T47D (cell line): Measurements from ENCODE around the gene ZNF169.
"Not testable (repeated sequence)": the region's sequence is repeated elsewhere in the genome, so short reads cannot be mapped to it uniquely, and the experiment has no call there.

ENCODE experiments used
- DNase-seq, 2 experiments: peaks; one replicate each; pipeline versions ENCODE4 v3.0.0 to v3.0.0-alpha.2; 2011 to 2012; ENCODE audit warnings: low read depth in 1 of 2, low spot score in 1 of 2
- JUND ChIP-seq: IDR thresholded peaks from 2 replicates; pipeline ENCODE4 v1.6.1; 2012; ENCODE audit warnings: low read depth
- in situ Hi-C: cut with HindIII; loops from 2 replicates; pipeline ENCODE4 v1.10.0; 2016; ENCODE audit warnings: low sequenced_read_pairs, low pct_unique_long_range_greater_than_20kb

ZNF169 gene

DNA sequence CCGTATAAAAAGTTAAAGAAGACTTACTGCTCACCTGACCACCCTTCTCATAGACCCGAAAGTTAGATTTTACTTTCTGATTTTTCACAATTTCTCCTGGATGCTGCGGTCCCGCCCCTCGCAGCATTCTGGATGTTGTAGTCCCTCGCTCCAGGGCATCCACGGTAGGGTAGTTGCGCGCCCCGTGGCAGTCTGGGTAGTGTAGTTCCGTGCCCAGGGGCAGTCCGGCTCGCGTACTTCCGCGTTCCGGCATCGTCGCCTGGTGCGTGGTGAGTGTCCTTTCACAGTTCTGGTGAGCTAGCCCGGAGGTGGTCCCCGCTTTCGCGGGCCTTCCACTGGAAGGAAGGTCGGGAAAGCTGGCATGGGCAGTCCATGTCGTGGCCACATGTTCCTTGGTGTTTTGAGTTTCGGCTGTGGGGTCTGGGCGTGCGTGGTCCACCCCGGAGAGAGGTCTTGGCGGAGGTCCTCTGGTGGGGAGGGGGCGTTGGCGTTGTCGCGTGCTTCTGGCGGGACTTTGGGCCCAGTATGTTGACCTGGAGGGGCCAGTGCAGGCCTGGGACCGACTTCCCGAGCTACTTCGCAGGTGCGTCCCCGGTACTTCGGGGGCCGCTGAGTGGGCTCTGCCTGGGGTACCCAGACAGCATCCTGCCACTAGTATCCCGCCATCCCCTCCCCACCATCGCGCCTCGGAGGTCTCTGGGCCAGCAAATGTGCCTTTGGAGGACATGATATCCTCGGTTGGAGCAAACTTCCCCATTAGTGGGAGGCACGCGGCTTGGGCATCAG, at the start of gene ZNF169:
TSS of gene ZNF169 (plus strand) at position 222 of the 786 bp plus-strand sequence. CDS start 19,515 bp downstream, outside the sequence.
- in situ Hi-C loops = no loop called here
- TF ChIP-seq JUND = no peak

DNA sequence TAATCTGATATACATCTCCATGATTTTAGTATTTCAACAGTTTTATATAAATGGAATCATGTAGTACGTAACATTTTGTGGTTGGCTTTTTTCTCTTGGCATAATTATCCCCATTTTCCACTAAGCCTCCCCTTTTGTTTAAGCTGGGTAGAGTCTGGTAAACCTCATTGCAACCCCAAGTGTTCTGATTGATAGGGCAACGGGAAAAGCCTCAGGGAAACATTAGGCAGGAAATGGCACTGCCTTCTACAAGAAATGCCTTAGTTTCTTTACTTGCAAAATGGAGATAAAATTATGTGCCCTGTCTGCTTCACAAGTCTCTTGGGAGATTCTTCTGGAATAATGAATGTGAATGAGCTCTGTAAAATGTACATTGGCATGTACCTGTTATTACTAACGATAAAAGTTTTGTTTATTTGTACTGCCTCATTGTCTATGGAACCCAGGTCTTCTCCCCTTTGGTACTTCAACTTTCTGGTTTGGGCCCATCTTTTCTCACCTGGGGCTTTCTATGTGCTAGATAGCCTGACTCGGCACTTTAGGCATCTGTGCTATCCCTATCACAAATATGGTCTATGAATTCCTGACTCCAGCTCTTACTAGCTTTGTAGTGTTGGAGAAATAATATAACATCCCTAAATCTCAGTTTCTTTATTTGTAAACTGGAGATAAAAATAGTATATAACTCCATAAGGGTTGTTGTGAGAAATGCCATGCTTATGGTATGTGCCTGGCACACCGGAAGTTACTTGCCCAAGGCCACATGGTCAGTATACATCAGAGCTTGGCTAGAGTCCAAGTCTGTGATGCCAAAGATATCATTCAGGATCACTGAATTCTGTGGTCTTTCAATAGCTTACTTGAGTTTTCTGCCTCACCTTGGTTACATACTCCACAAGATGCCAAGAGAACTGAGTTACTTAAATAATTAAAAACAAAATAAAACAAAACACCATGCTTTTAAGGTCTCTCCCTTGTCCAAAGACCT, 48.2 kb upstream of the ZNF169 start:
- DNase-seq = peak in 1 of 2 experiments; percentile 18
- no peak for TF ChIP-seq JUND
- in situ Hi-C loops = no loop called here

More for the DNA sequence above, at the start of gene ZNF169:
- DNase-seq = peak; percentile 75 to 91

DNA sequence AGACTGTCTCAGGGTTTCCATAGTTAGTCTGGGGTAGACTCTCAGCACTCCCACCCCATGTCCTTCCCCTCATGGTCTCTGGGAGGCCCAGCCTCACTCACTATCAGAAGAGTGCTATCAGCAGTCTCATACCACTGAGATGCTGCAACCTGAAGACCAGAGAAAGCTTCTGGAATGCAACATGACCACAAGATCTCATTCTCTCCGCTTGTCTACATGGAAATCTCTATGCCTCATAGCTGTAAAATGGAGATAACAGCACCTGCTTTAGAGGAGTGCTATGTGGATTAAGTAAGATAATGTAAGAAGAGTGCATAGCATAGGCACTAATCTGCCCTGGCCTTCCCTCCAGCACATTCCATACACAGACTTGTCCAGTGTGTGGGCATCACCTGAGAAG, 47.0 kb upstream of the ZNF169 start:
- TF ChIP-seq JUND = no peak
- DNase-seq = no peak
- in situ Hi-C loops = no loop called here

DNA sequence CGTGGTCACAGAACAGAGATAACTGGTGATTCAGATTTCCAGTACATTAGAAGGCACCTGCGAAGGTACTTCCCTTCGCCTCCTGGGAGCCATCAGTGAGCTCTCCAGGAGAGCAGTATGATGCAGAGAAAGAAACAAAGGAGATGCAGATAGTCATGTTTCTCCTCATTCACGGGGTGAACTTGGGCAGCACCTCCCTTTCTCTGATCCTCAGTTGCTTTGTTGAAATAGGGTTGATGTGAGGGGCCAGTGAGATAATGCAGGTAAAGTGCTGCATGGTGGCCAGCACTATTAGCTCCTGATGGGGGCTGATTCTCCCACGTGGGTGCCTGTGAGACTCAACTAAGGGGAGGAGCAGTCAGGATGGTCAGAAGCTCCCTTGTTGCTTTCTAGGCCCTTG, 46.6 kb upstream of the ZNF169 start:
- TF ChIP-seq JUND = no peak
- in situ Hi-C loops = no loop called here
- no peak for DNase-seq

DNA sequence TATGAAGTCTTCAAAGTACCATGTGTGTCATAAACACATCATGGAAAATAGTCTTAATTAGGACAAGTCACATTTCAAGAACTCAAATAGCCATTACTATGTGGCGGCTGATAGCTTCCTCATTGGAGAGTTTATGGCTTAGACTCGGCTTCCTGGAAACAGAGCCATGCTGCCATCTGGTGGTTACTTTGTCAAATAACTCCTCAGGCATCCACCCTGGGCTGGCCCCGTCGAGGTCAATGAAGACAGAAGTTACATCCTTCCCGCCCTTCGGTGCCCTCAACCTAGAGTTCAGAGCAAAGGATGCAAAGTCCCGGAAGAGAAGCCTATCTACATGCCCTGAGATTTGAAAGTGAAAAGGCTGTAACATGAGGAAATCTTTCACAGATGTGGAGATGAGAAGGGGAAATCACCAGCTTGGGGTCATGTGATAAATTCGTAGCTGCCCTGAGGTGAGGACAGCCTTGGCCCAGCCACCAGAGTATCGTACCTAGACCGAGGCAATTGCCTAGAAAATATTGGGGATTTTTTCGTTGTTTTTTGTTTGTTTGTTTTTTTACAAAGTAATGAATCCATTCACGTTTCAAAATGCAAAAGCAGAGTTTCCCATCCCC, 45.5 kb upstream of the ZNF169 start:
- peak; percentile 28 to 74 for DNase-seq
- TF ChIP-seq JUND = no peak
- in situ Hi-C loops = no loop called here

DNA sequence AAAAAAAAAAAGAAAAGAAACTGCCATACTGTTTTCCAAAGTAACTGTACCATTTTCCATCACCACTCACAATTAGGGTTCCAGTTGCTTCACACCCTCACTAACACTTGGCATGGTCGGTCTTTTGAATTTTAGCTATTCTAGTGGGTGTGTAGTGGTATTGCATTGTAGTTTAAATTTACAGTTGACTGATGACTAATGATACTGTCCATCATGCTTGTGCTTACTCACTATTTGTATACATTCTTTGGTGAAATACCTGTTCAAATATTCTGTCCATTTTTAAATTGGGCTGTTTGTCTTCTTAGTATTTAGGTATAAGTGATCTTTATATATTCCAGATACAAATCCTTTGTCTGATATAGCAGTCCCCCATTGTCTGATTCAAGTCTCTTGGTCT, 36.2 kb upstream of the ZNF169 start:
- no peak for TF ChIP-seq JUND
- in situ Hi-C loops = no loop called here
- DNase-seq = no peak

DNA sequence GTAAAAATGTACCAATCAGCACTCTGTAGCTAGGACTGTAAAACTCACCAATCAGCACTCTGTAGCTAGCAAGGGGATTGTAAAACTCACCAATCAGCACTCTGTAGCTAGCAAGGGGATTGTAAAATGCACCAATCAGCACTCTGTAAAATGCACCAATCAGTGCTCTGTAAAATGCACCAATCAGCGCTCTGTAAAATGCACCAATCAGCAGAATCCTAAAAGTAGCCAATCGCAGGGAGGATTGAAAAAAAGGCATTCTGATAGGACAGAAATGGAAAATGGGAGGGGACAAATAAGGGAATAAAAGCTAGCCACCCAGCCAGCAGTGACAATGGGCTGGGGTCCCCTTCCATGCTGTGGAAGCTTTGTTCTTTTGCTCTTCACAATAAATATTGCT, 33.7 kb upstream of the ZNF169 start:
- in situ Hi-C loops, DNase-seq: not testable (repeated sequence)

DNA sequence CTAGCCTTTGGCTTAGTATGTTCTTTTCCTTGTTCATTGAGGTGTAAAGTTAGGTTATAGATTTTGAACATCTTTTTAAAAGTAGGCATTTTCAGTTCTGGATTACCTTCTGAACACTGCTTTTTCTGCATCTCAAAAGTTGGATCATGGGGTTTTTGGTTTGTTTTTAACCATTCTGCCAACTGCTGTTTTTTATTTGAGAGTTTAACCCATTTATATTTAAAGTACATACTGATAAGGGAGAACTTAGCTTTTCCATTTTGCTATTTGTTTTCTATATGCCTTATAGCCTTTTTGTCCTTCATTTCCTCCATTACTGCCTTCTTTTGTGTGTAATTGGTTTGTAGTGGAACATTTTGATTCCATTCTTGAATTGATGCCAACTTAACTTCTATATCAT, 30.5 kb upstream of the ZNF169 start:
- no peak for DNase-seq
- no peak for TF ChIP-seq JUND
- in situ Hi-C loops = no loop called here

DNA sequence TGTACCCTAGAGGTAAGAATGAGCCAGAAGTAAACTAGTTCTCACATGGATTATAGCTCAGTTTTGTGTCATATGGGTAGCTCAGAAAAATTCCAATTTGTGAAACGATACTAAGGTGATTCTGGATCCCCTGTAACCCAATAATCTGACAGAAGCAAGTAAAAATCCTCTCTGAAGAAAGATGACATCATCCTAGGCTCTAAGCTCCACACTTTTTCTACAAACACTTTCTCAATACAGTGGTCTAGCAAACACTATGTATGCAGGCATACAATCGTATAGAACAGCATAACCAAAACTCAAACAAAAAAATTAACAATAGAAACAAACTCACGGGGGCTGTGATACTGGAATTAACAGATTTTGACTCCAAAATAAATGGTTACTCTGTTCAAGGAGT, 26.7 kb upstream of the ZNF169 start:
- no peak for TF ChIP-seq JUND
- no peak for DNase-seq
- in situ Hi-C loops = no loop called here

DNA sequence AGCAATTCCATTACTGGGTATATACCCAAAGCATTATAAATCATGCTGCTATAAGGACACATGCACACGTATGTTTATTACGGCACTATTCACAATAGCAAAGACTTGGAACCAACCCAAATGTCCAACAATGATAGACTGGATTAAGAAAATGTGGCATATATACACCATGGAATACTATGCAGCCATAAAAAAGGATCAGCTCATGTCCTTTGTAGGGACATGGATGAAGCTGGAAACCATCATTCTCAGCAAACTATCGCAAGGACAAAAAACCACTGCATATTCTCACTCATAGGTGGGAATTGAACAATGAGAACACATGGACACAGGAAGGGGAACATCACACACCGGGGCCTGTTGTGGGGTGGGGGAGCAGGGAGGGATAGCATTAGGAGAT, 18.0 kb upstream of the ZNF169 start:
- DNase-seq, in situ Hi-C loops: not testable (repeated sequence)

DNA sequence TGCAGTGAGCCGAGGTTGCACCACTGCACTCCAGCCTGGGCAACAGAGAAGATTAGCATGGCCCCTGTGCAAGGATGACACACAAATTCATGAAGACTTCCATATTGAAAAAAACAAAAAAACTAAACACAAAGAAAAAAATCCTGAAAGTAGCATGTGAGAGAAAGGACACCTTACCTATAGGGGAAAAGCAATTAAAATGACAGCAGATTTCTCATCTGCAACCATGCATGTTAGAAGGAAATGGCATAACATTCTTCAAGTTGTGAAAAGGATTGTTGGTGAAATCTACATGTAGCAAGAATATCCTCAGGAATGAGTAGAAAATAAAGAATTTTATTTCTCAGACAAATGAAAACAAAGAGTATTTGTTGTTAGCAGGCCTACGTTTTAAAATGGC, 13.4 kb upstream of the ZNF169 start:
- DNase-seq = no peak
- no peak for TF ChIP-seq JUND
- in situ Hi-C loops = no loop called here

DNA sequence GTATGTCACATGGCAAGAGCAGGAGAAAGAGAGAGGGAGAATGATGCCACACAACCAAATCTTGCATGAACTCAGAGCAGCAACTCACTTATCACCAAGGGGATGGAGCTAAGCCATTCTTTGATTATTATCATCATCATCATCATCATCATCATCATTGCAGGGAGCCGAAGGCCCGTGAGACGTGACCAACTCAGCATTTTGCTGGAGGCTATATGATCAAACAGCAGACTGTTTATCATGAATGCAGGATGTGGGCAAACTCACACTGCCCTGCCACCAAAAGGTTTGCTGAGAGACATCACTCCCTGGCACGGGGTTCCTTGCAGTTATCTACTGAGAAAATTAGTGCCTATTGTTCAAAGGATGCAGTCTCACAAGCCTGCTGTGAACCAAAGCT, 8.6 kb upstream of the ZNF169 start:
- in situ Hi-C loops = no loop called here
- no peak for DNase-seq
- TF ChIP-seq JUND = no peak

DNA sequence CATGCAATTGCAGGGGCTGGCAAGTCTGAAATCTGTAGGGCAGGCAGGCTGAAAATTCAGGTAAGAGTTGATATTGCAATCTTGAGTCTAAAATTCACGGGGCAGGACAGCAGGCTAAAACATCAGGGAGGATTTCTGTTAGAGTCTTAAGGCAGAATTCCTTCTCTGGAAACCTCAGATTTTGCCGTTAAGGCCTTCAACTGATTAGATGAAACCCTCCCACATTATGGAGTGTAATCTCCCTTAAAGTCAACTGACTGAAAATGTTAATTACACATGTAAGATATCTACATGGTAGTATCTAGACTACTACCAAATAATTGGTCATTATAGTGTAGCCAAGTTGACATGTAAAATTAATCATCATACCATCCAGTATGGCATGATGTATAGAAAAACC, 3.1 kb upstream of the ZNF169 start:
- DNase-seq = no peak
- TF ChIP-seq JUND = no peak
- in situ Hi-C loops = no loop called here

DNA sequence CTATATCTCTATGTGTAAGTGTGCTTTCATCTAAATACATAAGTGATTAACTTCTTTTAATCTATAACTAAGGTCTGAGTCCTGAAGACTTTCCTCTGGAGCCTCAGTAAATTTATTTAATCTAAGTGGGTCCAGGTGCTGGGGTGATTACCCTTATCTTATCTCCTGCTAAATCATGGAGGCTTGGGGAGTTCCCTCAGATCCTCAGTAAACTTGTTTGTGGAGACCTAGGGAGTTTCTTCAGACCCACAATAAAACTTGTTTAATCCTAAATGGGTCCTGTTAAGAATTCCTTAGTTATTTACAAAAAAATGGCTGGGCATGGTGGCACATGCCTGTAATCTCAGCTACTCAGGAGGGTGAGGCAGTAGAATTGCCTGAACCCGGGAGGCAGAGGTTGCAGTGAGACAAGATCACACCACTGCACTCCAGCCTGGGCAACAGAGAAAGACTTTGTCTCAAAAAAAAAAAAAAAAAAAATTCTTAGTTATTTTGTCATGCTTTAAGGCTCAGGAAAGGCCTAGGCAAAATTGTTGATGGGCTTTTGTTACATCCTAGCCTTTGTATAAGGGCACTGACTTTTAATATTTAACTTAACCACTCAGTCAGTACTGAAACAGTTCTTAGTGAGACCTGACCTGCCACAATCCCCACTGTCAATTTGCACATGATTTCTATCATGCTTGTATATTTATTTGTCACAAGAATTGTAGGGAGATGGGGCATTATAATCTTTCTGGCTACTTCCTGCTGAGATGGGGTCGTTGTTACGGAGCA, 6.7 kb downstream of the ZNF169 start:
- in situ Hi-C loops, DNase-seq: not testable (repeated sequence)
